ENCODE results near the gene TBC1D5. TPM values are rescaled to one million over a fixed set of nuclear protein-coding genes. Genes with fewer than 3 reads are reported as not detected.

The TBC1D5 gene
- total RNA-seq, 1 experiment from 2014 or later, result 36.4 TPM

- Mint-ChIP-seq H3K4me1 (ENCODE audit: low read depth, unreplicated experiment) (no peaks in the 10 kb centered on the region), H3K27me3 (ENCODE audit: insufficient read depth, unreplicated experiment) (peaks cover 6% of the 10 kb centered on the region), H3K9me3 (ENCODE audit: unreplicated experiment) (no peaks in the 10 kb centered on the region), H3K4me3 (ENCODE audit: unreplicated experiment) (no peak overlapping the region), H3K36me3 (ENCODE audit: insufficient read depth, unreplicated experiment) (no peaks in the 10 kb centered on the region), H3K27ac (ENCODE audit: unreplicated experiment) (no peak overlapping the region)
- H3K4me3 ChIP-seq (ENCODE audit: low read depth, low read length), result no peak overlapping the region
- H3K36me3 ChIP-seq (ENCODE audit: control insufficient read depth, insufficient read depth, low read length), result no peaks in the 10 kb centered on the region
- ChIA-PET CTCF (no interaction called here), POLR2A (no interaction called here)
- no peaks in the 10 kb centered on the region for H3K9me3 ChIP-seq
- H3K27me3 ChIP-seq (replicated peaks; ENCODE audit: control insufficient read depth, insufficient read depth, low read length), result no peaks in the 10 kb centered on the region
- TF ChIP-seq CTCF (IDR thresholded peaks at IDR 0.05; ENCODE audit: insufficient read depth in 1 of 2, low read depth in 1 of 2, low read length in 1 of 2, severe bottlenecking in 1 of 2, unreplicated experiment in 1 of 2), result no peak
- intact Hi-C loops (cut with micrococcal nuclease; ENCODE audit: unreplicated experiment), result no loop called here
- no peaks in the 10 kb centered on the region for H3K4me1 ChIP-seq
- DNase-seq, result no peak
- BruUV-seq (replicated peaks), result no TSS peak
These were observed 626.3 kb downstream of the TBC1D5 start for GRCh38 chr3:17116007-17116600.

- BruUV-seq (replicated peaks), result no TSS peak
- Histone ChIP-seq H3K9me3 (no peaks in the 10 kb centered on the region), H3K4me1 (no peaks in the 10 kb centered on the region), H3K36me3 (ENCODE audit: control insufficient read depth, insufficient read depth, low read length) (no peaks in the 10 kb centered on the region), H3K27me3 (replicated peaks; ENCODE audit: control insufficient read depth, insufficient read depth, low read length) (no peaks in the 10 kb centered on the region), H3K4me3 (ENCODE audit: low read depth, low read length) (no peak overlapping the region)
- H3K27me3 Mint-ChIP-seq (ENCODE audit: insufficient read depth, unreplicated experiment), result peaks cover 6% of the 10 kb centered on the region
- TF ChIP-seq CTCF (IDR thresholded peaks at IDR 0.05; ENCODE audit: insufficient read depth in 1 of 2, low read depth in 1 of 2, low read length in 1 of 2, severe bottlenecking in 1 of 2, unreplicated experiment in 1 of 2), result no peak
- intact Hi-C loops (cut with micrococcal nuclease; ENCODE audit: unreplicated experiment), result no loop called here
- no peak overlapping the region for H3K27ac Mint-ChIP-seq (ENCODE audit: unreplicated experiment)
- no peaks in the 10 kb centered on the region for H3K36me3 Mint-ChIP-seq (ENCODE audit: insufficient read depth, unreplicated experiment)
- CTCF ChIA-PET, result no interaction called here
- no peak for DNase-seq
- no peak overlapping the region for H3K4me3 Mint-ChIP-seq (ENCODE audit: unreplicated experiment)
- H3K9me3 Mint-ChIP-seq (ENCODE audit: unreplicated experiment), result no peaks in the 10 kb centered on the region
- H3K4me1 Mint-ChIP-seq (ENCODE audit: low read depth, unreplicated experiment), result no peaks in the 10 kb centered on the region
- POLR2A ChIA-PET, result no interaction called here
These were observed 627.2 kb downstream of the TBC1D5 start for GRCh38 chr3:17115186-17115585.

- H3K4me3 ChIP-seq (ENCODE audit: low read depth, low read length), result no peak overlapping the region
- DNase-seq, result no peak
- Mint-ChIP-seq H3K36me3 (ENCODE audit: insufficient read depth, unreplicated experiment) (no peaks in the 10 kb centered on the region), H3K4me1 (ENCODE audit: low read depth, unreplicated experiment) (no peaks in the 10 kb centered on the region), H3K9me3 (ENCODE audit: unreplicated experiment) (no peaks in the 10 kb centered on the region), H3K4me3 (ENCODE audit: unreplicated experiment) (no peak overlapping the region), H3K27me3 (ENCODE audit: insufficient read depth, unreplicated experiment) (peaks cover 14% of the 10 kb centered on the region), H3K27ac (ENCODE audit: unreplicated experiment) (no peak overlapping the region)
- no peaks in the 10 kb centered on the region for H3K36me3 ChIP-seq (ENCODE audit: control insufficient read depth, insufficient read depth, low read length)
- ChIA-PET POLR2A (no interaction called here), CTCF (no interaction called here)
- no peaks in the 10 kb centered on the region for H3K27me3 ChIP-seq (replicated peaks; ENCODE audit: control insufficient read depth, insufficient read depth, low read length)
- no peak for TF ChIP-seq CTCF (IDR thresholded peaks at IDR 0.05; ENCODE audit: insufficient read depth in 1 of 2, low read depth in 1 of 2, low read length in 1 of 2, severe bottlenecking in 1 of 2, unreplicated experiment in 1 of 2)
- intact Hi-C loops (cut with micrococcal nuclease; ENCODE audit: unreplicated experiment), result no loop called here
- no peaks in the 10 kb centered on the region for H3K9me3 ChIP-seq
- H3K4me1 ChIP-seq, result no peaks in the 10 kb centered on the region
- no TSS peak for BruUV-seq (replicated peaks)
These were observed 630.8 kb downstream of the TBC1D5 start for GRCh38 chr3:17111586-17111985.
